GM19193 (cell line): ENCODE data around the gene NAP1L4.

Experiments
- POLR2A ChIP-seq: IDR thresholded peaks from 4 replicates; pipeline ENCODE4 v1.6.1; 2011; ENCODE audit not compliant: insufficient read depth, insufficient read length; ENCODE audit errors: extremely low read depth

The NAP1L4 gene

GRCh38 chr11:2940921-2941821, 51.0 kb downstream of the NAP1L4 start:
- TF ChIP-seq POLR2A: no peak

GRCh38 chr11:2940147-2940920, 51.8 kb downstream of the NAP1L4 start:
- no peak for TF ChIP-seq POLR2A

- no peak for TF ChIP-seq POLR2A
Measured at GRCh38 chr11:2934611-2935239, 57.4 kb downstream of the NAP1L4 start.

GRCh38 chr11:2934021-2934550, 58.0 kb downstream of the NAP1L4 start:
- no peak for TF ChIP-seq POLR2A

- TF ChIP-seq POLR2A: no peak
Measured at GRCh38 chr11:2933375-2934020, 58.6 kb downstream of the NAP1L4 start.

GRCh38 chr11:2932850-2933251, 59.3 kb downstream of the NAP1L4 start:
- TF ChIP-seq POLR2A: no peak

- no peak for TF ChIP-seq POLR2A
Measured at GRCh38 chr11:2931771-2932738, 60.1 kb downstream of the NAP1L4 start.

- no peak for TF ChIP-seq POLR2A
Measured at GRCh38 chr11:2931420-2931746, 60.7 kb downstream of the NAP1L4 start.

- TF ChIP-seq POLR2A: no peak
Measured at GRCh38 chr11:2930704-2931419, 61.3 kb downstream of the NAP1L4 start.

GRCh38 chr11:2929950-2930703, 62.0 kb downstream of the NAP1L4 start:
- TF ChIP-seq POLR2A: no peak

- TF ChIP-seq POLR2A: no peak
Measured at GRCh38 chr11:2929531-2929949, 62.6 kb downstream of the NAP1L4 start.

- peak; percentile 54 for TF ChIP-seq POLR2A
Measured at GRCh38 chr11:2928605-2929530, 63.3 kb downstream of the NAP1L4 start, which contains the start of gene PHLDA2. Gene PHLDA2, minus strand, starts transcription at chr11:2929420. Its CDS starts 56 bp downstream, at chr11:2929364.
